Right forelimb (tissue), 1 donor: ENCODE results near the gene OR2J2.
"Not testable (repeated sequence)": the region's sequence is repeated elsewhere in the genome, so short reads cannot be mapped to it uniquely, and the experiment has no call there.

Experiments used
- DNase-seq: peaks from one replicate; pipeline ENCODE4 v3.0.0-alpha.2; 2018

OR2J2 gene

DNA sequence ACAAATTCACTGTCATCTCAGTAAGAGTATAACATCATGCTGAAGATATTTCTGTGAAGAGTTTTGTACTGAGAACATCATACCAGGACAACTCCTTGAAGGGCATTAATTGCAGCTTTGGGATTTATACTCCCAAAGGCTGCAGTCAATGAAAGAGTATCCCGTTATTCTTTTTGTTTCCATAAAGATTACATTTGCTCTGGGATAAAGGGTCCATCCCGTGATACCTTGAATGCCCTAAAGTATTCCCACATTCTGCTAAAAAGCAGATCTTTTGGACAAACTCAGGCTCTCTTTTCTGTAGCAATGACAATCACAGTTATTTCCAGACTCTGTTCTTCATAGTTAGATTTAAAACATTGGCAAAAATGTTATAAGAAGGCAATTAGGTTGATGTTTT, at the start of gene OR2J2:
Gene OR2J2, plus strand, starts transcription at position 301 of the 400 bp plus-strand sequence. CDS start 2,729 bp downstream, outside the sequence.
- DNase-seq = not testable (repeated sequence)

DNA sequence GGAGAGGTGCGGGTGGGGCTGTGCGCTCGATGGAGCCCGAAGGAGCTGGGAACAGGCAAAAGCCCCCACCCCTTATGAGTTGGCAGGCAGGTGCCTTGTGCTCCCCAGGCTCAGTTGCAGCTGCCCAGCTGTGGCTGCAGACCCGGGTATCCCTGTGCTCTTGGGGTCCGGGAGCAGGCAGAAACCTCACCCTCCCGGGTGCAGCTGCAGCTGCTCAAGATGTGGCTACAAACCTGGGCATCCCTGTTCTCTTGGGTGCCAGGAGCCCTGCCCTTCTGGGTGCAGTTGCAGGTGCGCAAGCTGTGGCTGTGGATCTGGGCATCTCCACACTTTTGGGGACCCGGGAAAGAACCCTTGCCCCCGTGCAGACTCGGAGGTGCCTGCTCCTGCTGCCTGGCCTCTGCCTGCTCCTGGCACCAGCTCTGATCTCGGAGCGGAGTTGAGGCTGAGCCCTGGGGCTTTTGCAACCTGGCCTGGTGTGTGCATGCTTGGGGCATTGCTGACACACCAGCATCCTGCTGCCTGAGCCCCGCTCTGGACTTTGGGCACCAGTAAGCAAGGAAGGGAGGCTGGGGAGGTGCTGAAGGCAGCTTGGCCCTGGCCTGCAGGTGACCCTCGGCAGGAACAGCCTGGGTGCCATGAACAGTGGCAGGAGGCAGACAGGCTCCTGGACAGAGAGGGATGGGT, 41.2 kb upstream of the OR2J2 start:
- no peak for DNase-seq

DNA sequence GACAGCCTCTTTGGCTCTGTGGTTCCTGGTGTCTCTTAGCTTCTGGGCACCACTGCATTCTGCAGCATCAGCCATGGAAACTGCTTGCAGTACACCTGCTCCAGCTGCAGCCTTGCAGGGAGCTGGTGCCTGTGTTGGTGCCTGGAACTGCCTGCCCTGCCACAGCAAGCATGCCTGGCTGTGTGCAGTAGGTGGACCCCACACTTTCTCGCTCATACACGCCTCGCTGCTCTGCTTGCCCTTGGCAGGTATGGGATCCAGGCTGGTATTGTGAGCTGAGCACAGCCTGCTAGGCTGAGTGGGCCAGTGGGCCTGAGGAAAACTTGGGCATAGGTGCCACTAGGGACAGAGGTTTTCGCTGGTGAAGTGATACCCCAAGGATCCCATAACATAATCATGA, 40.1 kb upstream of the OR2J2 start:
- DNase-seq = no peak

DNA sequence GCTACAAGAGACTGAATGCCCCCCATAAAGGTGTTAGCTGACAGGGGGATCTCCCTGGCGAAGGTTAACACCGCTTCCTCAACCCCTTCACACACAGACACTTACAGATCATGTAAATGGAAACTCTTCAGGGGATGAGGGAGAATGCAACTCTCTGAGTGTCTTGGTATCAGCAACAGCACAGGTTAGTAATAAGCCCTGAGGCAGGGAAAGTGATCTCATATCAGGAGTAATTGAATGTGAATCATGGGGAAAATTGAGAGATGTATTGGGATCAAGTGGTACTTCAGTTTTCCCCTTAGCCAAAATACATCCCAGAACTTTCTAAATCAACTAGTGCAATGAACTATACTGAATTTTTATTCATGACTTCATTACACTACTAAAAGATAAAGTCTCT, 39.0 kb upstream of the OR2J2 start:
- no peak for DNase-seq

DNA sequence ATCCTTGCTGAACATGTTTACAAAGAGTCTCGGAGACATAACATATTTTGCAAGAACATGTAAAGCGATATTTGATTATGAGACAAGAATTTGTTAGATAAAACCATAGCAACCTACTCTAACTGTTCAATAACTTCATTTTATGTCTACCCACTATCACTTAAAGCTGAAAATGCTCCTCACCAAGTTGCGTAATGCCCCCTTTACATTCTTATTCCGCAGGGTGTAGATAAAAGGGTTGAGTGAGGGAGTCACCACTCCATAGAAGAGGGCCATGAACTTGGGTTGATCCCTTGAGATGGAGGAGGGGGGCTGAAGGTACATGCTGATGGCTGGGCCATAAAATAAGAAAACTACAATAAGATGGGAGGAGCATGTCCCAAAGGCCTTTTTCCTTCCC, 33.0 kb upstream of the OR2J2 start:
- DNase-seq = no peak

DNA sequence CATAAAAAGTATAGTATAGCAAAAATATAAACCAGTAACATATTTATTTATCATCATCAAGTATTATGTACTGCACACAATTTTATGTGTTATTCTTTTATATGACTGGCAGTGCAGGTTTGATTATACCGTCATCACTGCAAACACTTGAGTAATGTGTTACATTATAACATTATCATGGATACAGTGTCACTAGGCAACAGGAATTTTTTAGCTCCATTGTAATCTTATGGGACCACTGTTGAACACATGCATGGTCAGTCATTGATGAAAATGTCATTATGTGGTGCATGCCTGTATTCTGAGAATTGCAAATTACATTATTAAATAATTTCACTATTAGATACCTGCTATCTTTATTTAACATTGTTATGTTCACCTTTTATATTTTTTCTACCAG, 29.1 kb upstream of the OR2J2 start:
- no peak for DNase-seq

DNA sequence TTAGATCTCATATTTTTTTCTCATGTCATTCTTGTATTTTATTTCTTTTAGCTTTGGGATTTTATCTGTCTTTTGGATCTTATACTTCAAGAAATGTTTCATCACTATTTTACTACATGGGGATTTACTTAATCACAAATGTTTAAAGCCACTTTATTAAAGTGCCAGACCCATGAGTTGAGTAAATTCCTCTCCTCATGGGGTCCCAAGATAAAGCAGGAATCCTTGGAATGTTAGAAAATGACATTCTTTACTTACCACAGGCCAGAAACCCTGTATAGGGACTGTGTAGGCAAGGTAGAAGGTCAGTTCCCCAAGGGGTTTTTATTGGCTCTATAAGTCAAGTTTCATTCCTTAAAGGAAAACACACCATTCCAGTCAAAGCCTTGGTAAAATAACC, 28.4 kb upstream of the OR2J2 start:
- DNase-seq = no peak

DNA sequence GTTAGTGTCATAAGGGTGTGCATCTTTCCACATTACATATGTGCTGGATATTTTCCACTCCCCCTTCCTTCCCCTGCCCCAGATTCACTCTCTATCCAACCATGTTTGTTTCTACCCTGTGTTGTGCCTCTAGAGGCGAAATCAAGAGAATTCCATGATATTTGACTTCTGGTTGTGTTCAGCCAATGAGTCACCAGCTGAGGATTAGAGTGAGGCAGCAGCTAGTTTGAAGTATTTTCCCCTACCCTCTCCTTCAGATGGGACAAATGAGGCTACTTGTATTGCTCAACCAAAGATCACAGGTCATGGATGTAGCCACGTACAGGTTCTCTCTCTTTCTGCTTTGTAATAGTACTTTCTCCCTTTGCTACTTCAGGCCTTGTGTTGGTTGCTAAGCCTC, 24.5 kb upstream of the OR2J2 start:
- no peak for DNase-seq

DNA sequence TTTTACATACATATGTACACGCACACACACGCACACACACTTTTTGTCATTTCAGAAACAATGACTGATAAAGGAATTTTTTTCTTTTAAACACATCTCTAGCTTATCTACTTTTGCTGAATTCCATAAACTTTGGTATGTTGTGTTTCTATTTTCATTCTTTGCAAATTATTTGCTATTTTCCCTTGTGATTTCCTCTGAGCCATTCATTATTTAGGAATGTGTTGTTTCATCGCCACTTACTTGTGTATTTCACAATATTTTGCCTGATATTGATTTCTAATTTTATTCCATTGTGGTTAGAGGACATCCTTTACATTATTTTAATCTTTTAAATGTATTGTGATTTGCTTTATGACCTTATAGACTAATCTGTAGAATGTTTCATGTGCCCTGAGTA, 23.6 kb upstream of the OR2J2 start:
- DNase-seq = no peak

DNA sequence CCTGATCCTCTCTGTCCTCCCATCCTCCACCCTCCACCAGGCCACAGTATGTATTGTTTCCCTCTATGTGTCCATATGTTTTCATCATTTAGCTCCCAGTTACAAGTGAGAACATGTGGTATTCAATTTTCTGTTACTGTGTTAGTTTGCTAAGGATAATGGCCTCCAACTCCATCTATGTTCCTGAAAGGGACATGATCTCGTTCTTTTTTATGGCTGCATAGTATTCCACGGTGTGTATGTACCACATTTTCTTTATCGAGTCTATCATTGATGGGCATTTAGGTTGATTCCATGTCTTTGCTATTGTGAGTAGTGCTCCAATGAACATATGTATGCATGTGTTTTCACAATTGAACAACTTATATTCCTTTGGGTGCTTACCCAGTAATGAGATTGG, 21.3 kb upstream of the OR2J2 start:
- not testable (repeated sequence) for DNase-seq

DNA sequence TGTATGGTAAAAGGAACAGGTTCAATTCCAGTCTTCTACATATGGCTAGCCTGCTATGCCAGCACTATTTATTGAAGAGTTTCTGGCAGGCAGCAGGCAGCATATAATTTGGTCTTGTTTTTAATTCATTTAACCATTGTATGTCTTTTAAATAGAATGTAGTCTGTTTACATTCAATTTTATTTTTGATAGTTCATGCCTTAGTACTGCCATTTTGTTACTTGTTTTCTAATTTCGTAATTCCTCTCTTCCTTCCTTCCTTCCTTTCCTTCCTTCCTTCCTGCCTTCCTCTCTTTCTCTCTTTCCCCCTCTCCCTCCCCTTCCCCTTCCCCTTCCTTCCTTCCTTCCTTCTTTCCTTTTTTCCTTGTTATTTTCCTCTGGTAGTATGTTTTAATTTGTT, 17.6 kb upstream of the OR2J2 start:
- DNase-seq = no peak

DNA sequence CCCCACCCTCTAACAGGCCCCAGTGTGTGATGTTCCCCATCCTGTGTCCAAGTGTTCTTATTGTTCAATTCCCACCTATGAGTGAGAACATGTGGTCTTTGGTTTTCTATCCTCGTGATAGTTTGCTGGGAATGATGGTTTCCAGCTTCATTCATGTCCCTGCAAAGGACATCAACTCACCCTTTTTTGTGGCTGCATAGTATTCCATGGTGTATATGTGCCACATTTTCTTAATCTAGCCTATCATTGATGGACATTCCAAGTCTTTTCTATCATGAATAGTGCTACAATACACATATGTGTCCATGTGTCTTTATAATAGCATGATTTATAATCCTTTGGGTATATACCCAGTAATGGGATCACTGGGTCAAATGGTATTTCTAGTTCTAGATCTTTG, 15.5 kb upstream of the OR2J2 start:
- DNase-seq = not testable (repeated sequence)

DNA sequence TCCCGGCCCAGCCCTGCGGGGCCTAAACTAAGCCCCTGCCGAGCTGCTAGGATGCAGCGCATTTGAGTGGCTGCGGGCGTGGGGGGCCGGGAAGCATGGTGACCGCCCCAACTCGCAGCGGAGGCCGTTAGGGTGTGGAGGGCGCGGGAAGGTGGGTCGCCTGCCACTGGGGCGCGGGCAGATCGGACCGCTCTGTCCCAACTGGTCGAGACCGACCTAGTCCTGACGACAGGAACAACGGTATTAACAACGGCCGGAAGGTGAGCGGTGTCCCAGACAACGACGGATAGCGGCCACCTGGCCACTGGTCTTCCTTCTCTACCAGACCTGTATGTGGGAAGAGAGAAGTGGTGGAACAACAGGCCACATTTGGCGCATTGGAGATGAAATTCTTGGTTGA, 10.8 kb upstream of the OR2J2 start:
- not testable (repeated sequence) for DNase-seq

DNA sequence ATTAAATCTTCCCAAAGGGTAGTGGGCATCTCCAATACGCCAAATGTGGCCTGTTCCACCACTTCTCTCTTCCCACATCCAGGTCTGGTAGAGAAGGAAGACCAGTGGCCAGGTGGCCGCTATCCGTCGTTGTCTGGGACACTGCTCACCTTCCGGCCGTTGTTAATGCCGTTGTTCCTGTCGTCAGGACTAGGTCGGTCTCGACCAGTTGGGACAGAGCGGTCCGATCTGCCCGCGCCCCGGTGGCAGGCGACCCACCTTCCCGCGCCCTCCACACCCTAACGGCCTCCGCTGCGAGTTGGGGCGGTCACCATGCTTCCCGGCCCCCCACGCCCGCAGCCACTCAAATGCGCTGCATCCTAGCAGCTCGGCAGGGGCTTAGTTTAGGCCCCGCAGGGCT, 5.1 kb upstream of the OR2J2 start:
- not testable (repeated sequence) for DNase-seq

DNA sequence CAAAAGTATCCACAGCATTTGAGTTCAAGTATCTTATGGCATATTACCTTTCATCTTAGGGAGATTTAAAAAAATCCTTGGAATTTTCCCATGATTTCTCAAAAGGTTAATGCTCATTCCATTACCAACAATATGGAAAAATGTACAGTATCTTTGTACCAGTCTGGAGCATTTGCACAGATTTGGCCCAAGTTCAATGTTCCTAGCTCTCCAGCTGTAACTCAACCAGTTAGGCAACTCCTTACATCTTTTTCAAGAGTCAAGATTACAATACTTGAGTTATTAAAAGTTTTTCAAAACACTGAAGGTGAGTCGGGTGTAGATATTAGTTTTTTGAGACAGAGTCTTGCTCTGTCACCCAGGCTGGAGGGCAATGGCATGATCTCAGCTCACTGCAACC, 1.0 kb downstream of the OR2J2 start:
- no peak for DNase-seq

DNA sequence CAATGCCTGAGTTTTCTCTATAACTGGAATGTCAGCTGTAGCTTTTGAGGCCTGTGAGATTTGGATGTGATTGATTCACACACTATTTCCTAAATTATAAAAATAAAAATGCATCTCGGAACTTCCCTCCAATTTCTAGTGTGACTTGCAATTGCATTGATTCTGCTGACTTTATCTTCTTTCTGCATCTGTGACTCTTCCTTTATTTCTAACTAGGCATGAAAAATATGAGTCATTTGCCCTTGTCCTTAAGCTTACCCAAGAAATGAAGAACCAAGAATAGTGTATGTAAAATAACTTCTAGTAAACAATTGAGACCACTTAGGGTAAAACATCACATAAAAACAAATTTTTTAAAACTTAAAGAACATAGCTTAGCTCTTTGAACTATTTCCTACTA, 12.9 kb downstream of the OR2J2 start:
- DNase-seq = no peak

DNA sequence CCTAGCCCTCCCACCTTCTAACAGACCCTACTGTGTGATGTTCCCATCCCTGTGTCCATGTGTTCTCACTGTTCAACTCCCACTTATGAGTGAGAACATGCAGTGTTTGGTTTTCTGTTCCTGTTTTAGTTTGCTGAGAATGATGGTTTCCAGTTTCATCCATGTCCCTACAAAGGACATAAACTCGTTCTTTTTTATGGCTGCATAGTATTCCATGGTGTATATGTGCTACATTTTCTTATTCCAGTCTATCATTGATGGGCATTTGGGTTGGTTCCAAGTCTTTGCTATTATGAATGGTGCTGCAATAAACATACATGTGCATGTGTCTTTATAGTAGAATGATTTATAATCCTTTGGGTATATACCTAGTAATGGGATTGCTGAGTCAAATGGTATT, 18.0 kb downstream of the OR2J2 start:
- not testable (repeated sequence) for DNase-seq

DNA sequence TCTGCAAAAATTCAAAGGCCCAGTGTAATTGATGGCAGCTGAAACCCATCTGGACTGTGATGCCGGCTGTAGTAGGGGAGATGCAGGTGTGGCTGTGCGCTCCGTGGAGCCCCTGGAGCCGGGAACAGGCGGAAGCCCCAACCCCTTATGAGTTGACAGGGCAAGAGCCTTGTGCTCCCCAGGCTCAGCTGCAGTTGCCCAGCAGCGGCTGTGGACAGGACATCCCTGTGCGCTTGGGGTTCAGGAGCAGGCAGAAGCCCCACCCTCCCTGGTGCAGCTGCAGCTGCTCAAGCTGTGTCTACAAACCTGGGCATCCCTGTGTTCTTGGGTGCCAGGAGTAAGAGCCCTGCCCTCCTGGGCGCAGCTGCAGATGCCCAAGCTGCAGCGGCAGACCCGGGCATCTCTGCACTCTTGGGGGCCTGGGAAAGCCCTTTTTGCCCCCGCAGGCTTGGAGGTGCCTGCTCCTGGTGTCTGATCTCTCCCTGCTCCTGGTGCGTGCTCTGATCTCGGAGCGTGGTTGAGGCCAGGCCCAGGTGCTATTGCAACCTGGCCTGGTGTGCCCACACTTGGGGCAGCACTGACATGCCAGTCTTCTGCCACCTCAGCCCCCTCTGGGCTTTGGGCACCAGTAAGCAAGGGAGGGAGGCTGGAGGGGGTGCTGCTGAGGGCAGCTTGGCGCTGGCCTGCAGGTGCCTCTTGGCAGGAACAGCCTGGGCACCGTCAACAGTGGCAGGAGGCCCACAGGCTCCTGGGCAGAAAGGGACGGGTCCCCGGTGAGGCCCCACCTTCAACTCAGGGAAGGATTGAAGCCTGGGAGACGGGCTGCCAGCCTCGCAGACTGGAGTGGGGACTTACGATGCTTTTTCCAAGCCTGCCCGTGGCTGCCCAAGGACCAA, 30.3 kb downstream of the OR2J2 start:
- DNase-seq = no peak

DNA sequence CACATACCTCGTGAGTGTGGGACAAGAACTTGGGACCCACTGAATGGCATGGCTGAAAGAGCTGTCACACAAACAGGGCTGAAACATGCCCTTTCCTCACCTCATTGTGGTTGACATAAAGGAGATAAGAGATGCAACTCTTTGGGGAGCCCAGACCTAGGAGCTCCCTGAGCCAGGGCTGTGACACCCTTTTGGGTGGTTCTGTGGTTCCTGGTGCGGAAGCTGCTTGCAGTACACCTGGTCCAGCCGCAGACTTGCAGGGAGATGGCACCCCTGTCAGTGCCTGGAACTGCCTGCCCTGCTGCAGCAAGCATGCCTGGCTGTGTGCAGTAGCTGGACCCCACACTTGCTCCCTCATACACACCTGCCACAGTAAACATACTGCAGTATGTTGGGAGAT, 31.3 kb downstream of the OR2J2 start:
- DNase-seq = no peak

DNA sequence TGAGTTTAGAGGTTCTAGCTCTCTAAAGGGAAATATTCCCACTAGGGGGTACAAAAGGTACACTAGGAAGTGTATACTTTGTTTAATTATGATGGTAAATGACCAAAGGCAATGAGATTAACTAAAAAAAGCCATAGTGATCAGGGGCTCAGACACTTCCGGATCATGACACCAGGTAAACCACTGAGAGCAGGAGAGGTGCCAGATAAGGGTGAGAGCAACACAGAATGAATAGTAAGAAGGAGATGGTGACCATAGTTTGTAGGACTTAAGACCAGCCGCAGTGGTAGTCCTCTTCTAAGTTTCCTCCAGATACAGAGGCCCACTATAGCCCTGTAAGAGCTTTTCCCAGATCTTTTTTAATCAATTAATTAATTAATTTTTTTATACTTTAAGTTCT, 40.8 kb downstream of the OR2J2 start:
- DNase-seq = no peak

DNA sequence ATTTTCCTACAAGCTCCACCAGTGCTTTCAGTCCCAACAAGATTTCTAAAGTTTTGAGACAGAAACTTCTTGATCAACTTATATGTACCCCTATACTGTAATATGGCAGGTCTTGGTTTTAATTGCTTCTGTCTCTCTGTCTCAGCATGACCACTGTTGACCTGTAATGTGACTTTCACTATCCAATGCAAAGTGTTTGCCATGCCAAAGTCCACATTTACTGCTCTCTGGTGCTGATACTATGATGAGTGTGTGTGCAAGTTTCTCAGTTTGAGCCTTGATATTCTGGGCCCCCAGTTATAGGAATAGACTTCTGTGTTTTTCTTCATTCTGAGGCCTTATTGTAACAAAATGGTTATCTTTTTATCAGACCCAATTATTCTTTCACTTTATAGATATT, 45.8 kb downstream of the OR2J2 start:
- DNase-seq = no peak

DNA sequence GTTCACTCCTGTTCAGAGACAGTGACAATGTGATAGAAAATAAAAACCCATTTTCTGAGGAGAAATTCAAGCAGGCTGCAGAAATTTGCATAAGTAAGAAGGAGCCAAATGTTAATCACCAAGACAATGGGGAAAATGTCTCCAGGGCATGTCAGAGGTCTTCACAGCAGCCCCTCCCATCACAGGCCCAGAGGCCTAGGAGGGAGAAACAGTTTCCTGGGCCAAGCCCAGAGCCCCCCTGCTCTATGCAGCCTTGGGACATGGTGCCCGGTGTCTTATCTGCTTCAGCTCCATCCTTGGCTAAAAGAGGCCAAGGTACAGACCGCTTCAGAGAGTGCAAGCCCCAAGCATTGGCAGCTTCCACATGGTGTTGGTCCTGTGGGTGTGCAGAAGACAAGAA, 46.5 kb downstream of the OR2J2 start:
- not testable (repeated sequence) for DNase-seq

DNA sequence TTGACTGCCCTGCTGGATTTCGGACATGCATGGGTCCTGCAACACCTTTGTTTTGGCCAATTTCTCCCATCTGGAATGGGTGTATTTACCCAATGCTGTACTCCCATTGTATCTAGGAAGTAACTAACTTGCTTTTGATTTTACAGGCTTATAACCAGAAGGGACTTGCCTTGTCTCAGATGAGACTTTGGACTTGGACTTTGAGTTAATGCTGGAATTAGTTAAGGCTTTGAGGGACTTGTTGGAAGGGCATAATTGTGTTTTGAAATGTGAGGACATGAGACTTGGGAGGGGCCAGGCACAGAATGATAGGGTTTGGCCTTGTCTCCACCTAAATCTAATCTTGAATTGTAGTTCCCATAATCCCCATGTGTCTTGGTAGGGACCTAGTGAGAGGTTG, 47.3 kb downstream of the OR2J2 start:
- DNase-seq = not testable (repeated sequence)
